Right renal cortex interstitium (tissue), 3 donors: Measurements from ENCODE around the gene KPNA6. TPM values are rescaled to one million over a fixed set of nuclear protein-coding genes. Genes with fewer than 3 reads are reported as not detected.
"Not testable (repeated sequence)": the region's sequence is repeated elsewhere in the genome, so short reads cannot be mapped to it uniquely, and the experiment has no call there.

Experiments
- DNase-seq, 3 donors: peaks; one replicate each; pipeline ENCODE4 v3.0.0-alpha.2; 2013; ENCODE audit warnings: low read depth in 3 of 3, low spot score in 2 of 3
- polyA plus RNA-seq, 3 donors: library from polyadenylated mRNA; unstranded; fragments of 120-200 nt; gene quantifications; one replicate each; pipeline ENCODE4 v1.2.1, GENCODE V29; 2013; ENCODE audit not compliant: insufficient read length in 3 of 3

Gene KPNA6
- polyA plus RNA-seq = 10 to 100 TPM; 32.2 to 38.2 (median 33.0) TPM

- peak; percentile 90 to 94 (median 92) for DNase-seq
These were observed at the start of gene KPNA6 for GRCh38 chr1:32107742-32108661. Gene KPNA6 (plus strand): TSS chr1:32108056. CDS start chr1:32108131, 75 bp downstream.

- no peak for DNase-seq
These were observed 46.9 kb upstream of the KPNA6 start for GRCh38 chr1:32060914-32061313.

GRCh38 chr1:32062867-32063230 is 45.0 kb upstream of the KPNA6 start:
- no peak for DNase-seq

- DNase-seq = peak in 1 of 3 donors; percentile 46
These were observed 44.6 kb upstream of the KPNA6 start for GRCh38 chr1:32063261-32063681.

- not testable (repeated sequence) for DNase-seq
These were observed 42.0 kb upstream of the KPNA6 start for GRCh38 chr1:32065613-32066488.

- DNase-seq = peak in 1 of 3 donors; percentile 39
These were observed 41.4 kb upstream of the KPNA6 start for GRCh38 chr1:32066489-32066873.

- no peak for DNase-seq
These were observed 38.8 kb upstream of the KPNA6 start for GRCh38 chr1:32068957-32069588.

- peak in 1 of 3 donors; percentile 32 for DNase-seq
These were observed 35.9 kb upstream of the KPNA6 start for GRCh38 chr1:32071758-32072621.

GRCh38 chr1:32072622-32073298 is 35.1 kb upstream of the KPNA6 start, which contains the start of gene TMEM39B:
Gene TMEM39B (plus strand): TSS chr1:32072939. CDS start chr1:32073048, 109 bp downstream.
- DNase-seq = peak; percentile 89 to 94 (median 92)

GRCh38 chr1:32073299-32074229 is 34.3 kb upstream of the KPNA6 start:
- peak in 2 of 3 donors; percentile 81 to 84 for DNase-seq

- DNase-seq = no peak
These were observed 33.0 kb upstream of the KPNA6 start for GRCh38 chr1:32074841-32075240.

- no peak for DNase-seq
These were observed 30.4 kb upstream of the KPNA6 start for GRCh38 chr1:32077451-32077850.

GRCh38 chr1:32082022-32082421 is 25.8 kb upstream of the KPNA6 start:
- DNase-seq = no peak

GRCh38 chr1:32086381-32086780 is 21.5 kb upstream of the KPNA6 start:
- not testable (repeated sequence) for DNase-seq

GRCh38 chr1:32091176-32091575 is 16.7 kb upstream of the KPNA6 start:
- DNase-seq = no peak

- no peak for DNase-seq
These were observed 16.3 kb upstream of the KPNA6 start for GRCh38 chr1:32091591-32091990.

- no peak for DNase-seq
These were observed 12.9 kb upstream of the KPNA6 start for GRCh38 chr1:32094746-32095521.
